Measurements from ENCODE around the gene MEGF8. TPM values are rescaled to one million over a fixed set of nuclear protein-coding genes. Genes with fewer than 3 reads are reported as not detected.

Gene MEGF8
- total and polyA plus RNA-seq, 9 of the 15 experiments (the other 6 are each of a cell fraction or from before 2014, with no cell fraction given) = 0.28 to 13.1 (median 3.0) TPM

- TF ChIP-seq, protein P1, sequence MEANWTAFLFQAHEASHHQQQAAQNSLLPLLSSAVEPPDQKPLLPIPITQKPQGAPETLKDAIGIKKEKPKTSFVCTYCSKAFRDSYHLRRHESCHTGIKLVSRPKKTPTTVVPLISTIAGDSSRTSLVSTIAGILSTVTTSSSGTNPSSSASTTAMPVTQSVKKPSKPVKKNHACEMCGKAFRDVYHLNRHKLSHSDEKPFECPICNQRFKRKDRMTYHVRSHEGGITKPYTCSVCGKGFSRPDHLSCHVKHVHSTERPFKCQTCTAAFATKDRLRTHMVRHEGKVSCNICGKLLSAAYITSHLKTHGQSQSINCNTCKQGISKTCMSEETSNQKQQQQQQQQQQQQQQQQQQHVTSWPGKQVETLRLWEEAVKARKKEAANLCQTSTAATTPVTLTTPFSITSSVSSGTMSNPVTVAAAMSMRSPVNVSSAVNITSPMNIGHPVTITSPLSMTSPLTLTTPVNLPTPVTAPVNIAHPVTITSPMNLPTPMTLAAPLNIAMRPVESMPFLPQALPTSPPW (CRISPR knock-in tag; IDR thresholded peaks at IDR 0.05) = peak; percentile 75; the same call in 1 of the 2 replicates
- TF ChIP-seq RAD21 (CRISPR knock-in tag; conservative IDR thresholded peaks at IDR 0.05 in 1 of 2, IDR thresholded peaks at IDR 0.05 in 1 of 2) (peak; percentile 73 to 82; a peak in 1 of 4 replicates), GABPA (tag; conservative IDR thresholded peaks at IDR 0.05; ENCODE audit: low read depth) (peak; percentile 90), ARID1B (IDR thresholded peaks at IDR 0.05) (no peak), ZNF511 (CRISPR knock-in tag; IDR thresholded peaks at IDR 0.05) (0 out of 2 replicates have a peak, but pooled peaks have one; percentile 22), ZFP36 (IDR thresholded peaks at IDR 0.05; ENCODE audit: low read depth, low read length, partially characterized antibody) (peak; percentile 58), ZNF24 (IDR thresholded peaks at IDR 0.05) (no peak), POLR2AphosphoS2 (IDR thresholded peaks at IDR 0.05; ENCODE audit: low read length) (no peak), SOX6 (IDR thresholded peaks at IDR 0.05) (0 out of 2 replicates have a peak, but pooled peaks have one; percentile 32), HNRNPLL (IDR thresholded peaks at IDR 0.05; ENCODE audit: low read depth, low read length, poor library complexity, severe bottlenecking) (peak; percentile 81), ZNF41 (CRISPR knock-in tag; conservative IDR thresholded peaks at IDR 0.05) (no peak)
- TF ChIP-seq, protein P2, sequence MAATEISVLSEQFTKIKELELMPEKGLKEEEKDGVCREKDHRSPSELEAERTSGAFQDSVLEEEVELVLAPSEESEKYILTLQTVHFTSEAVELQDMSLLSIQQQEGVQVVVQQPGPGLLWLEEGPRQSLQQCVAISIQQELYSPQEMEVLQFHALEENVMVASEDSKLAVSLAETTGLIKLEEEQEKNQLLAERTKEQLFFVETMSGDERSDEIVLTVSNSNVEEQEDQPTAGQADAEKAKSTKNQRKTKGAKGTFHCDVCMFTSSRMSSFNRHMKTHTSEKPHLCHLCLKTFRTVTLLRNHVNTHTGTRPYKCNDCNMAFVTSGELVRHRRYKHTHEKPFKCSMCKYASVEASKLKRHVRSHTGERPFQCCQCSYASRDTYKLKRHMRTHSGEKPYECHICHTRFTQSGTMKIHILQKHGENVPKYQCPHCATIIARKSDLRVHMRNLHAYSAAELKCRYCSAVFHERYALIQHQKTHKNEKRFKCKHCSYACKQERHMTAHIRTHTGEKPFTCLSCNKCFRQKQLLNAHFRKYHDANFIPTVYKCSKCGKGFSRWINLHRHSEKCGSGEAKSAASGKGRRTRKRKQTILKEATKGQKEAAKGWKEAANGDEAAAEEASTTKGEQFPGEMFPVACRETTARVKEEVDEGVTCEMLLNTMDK (IDR thresholded peaks at IDR 0.05; ENCODE audit: borderline replicate concordance, insufficient read depth, low read depth, low read length, poor library complexity, severe bottlenecking) = peak; percentile 96
These were observed at the start of gene MEGF8 (continued) for GRCh38 chr19:42325308-42325895.

Measured in K562 (cell line).